NOMO-1 treated with dmso at 0.1 percent for 144 hours (cell line): ENCODE measurements around the gene NUP93.

Experiments
- DNase-seq: peaks from one replicate; lab custom pipeline; 2025; ENCODE audit not compliant: unreplicated experiment; lab: John Stamatoyannopoulos, UW

NUP93 gene

DNA sequence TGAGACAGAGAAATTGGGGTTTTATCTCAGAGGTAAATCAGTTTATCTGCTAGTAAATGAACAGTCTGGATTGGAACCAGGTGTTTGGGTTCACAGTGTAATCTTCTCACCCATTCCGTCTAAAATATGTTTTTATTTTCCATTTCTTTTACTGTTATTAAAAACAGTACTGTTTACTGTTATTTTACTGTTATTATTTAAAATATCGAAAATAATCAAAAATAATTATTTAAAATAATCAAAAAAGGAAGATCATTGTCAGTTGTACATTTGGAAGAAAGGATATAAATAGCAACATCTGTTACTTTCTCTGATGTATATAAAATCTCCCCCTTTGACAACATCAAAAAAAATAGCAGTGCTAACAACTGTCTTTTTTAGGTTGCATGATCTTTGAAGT, 11.5 kb downstream of the NUP93 start:
- DNase-seq: no peak

GRCh38 chr16:56742030-56742984, 12.4 kb downstream of the NUP93 start:
- no peak for DNase-seq

GRCh38 chr16:56743840-56744239, 13.9 kb downstream of the NUP93 start:
- DNase-seq: no peak

- DNase-seq: no peak
Measured at GRCh38 chr16:56744996-56745640, 15.2 kb downstream of the NUP93 start.

GRCh38 chr16:56747486-56748045, 17.6 kb downstream of the NUP93 start:
- no peak for DNase-seq

DNA sequence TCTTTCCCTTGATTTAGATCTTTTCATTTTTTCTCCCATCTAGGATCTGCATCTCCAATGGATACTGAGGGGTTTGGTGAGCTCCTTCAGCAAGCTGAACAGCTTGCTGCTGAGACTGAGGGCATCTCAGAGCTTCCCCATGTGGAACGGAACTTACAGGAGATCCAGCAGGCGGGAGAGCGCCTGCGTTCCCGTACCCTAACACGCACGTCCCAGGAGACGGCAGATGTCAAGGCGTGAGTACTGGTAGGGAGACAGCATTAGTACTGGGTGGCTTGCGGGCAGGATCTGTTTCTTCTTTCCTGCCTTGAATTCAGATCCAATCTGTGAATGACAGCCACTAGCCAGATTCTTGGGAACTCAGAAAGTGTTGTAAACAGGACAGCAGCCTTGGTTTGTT, 18.3 kb downstream of the NUP93 start:
- DNase-seq: no peak

DNA sequence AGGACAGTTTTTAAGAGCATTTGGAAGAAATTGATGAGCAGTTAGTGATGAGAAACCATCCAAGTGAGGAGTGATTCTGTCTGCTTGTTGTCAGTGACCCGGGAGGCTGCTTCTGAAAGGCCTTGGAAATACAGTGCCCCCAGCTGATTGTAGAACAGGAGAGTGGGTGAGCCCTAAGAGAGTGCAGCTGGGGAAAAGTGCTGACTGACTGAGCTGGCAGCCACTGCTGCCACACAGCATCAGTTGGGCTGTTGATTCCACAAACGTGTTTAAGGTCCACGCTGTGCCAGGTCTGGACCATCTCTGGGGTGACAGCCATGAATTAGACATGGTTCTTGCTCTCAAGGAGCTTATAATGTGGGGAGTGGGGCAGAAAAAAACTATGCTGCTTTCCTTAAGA, 18.9 kb downstream of the NUP93 start:
- DNase-seq: no peak

DNA sequence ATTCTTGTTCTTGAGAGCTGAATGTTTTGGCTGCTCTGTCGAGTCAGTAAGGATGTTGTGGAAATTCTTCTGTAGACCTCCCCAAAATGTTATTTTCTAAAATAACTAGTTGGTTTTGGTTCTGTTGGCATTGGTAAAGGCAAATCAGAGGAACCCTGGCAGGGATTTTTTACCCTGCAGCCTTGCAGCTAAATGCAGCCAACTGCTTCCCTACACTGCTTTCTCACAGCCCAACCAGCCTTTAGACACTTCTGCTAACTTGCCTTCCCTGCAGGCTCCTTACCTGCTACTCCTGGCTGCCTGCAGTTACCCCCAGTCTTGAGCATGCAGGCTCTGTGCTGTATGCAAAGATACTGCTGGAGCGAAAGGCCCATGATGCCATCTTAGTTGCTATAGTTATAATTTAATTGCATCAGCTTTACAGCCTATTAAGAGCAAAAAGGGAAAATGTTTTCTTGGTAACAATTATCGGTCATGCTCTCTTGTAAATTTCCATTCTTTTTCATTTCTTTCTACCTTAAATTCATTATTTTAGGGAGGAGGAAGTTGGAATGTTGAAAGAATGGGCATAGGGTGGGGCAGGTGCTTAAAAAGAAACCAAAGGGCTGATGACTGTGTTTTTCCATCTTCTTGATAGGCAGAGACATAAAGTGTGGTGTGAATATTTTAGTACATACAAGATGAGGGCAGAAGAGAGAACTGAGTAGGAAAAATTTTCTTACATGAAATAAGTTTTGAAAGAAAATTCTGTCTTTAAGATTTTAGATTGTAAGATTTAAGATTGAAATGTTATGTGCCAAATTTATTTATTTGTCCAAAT, 20.0 kb downstream of the NUP93 start:
- no peak for DNase-seq

GRCh38 chr16:56753410-56753809, 23.5 kb downstream of the NUP93 start:
- DNase-seq: no peak

GRCh38 chr16:56755038-56755437, 25.1 kb downstream of the NUP93 start:
- DNase-seq: no peak

DNA sequence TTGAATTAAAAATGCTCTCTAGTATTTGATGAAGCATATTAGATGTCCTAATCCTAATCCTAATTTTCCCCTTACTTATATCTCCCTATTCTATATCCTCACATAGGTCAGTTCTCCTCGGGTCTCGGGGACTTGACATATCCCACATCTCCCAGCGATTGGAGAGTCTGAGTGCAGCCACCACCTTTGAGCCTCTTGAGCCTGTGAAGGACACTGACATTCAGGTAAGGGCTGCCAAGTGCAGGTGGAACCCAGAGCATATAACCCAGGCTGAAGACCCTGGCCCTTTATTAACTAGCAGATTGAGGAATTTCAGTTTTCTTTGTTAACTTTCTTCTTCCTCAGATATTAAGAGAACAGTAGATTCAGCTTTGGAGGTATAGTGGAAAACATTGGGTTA, 28.5 kb downstream of the NUP93 start:
- no peak for DNase-seq

GRCh38 chr16:56758930-56759329, 29.0 kb downstream of the NUP93 start:
- no peak for DNase-seq

- no peak for DNase-seq
Measured at GRCh38 chr16:56763291-56763916, 33.5 kb downstream of the NUP93 start.

DNA sequence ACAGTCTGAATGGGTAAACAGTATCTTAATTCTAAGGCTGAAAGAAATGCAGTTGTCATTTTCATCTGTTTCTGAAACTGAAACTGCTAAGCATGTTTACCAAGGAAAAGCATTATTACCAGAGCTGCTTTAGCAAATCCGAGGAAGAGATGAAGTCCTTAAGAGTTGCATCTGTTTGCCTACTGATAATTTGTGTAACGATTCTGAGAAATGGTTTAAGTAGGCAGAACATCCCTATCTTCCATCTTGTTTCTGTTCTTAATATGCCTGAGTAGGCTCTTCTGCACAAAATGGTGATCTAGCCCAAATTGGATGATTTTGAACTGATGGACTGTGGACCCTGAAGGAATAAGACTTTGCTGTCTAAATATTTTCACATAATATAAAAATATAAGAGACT, 34.9 kb downstream of the NUP93 start:
- DNase-seq: no peak

GRCh38 chr16:56765949-56766348, 36.0 kb downstream of the NUP93 start:
- no peak for DNase-seq

DNA sequence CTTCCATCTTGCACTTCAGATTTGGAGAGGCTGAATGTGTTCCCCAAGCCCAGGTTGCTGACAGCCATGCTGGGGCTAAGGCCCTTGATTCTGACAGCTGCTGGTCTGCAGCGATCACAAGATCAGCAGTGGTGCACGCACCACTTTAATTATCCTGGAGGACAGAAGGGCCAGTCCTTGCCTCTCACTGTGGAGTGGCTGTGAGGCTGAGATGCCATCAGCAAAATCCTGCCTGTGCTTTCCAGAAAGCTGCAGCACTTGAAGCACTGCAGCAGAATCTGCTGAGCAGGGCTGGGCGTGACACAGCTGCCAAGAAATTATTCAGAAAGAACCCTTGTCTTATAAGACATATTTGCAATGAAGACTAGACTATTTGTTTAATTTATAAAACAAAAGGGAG, 37.1 kb downstream of the NUP93 start:
- DNase-seq: no peak

DNA sequence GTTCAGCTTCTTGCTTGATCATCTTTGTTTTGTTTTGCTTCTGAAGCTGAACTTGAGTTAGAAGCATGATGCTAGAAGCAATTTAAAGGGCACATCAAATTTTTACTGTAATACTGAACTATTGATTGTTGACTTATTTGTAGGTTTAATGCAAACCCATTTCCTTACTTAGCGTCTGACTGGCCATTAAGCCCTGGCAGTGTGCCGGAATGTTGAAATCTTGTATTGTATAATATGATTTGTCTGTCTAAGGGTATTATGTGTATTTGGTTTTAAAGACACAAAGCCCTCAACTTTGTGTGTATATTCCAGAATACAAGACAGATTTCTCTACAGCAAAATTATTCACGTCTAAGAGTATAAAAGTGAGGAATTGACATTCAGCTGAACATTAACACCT, 39.7 kb downstream of the NUP93 start:
- DNase-seq: no peak

DNA sequence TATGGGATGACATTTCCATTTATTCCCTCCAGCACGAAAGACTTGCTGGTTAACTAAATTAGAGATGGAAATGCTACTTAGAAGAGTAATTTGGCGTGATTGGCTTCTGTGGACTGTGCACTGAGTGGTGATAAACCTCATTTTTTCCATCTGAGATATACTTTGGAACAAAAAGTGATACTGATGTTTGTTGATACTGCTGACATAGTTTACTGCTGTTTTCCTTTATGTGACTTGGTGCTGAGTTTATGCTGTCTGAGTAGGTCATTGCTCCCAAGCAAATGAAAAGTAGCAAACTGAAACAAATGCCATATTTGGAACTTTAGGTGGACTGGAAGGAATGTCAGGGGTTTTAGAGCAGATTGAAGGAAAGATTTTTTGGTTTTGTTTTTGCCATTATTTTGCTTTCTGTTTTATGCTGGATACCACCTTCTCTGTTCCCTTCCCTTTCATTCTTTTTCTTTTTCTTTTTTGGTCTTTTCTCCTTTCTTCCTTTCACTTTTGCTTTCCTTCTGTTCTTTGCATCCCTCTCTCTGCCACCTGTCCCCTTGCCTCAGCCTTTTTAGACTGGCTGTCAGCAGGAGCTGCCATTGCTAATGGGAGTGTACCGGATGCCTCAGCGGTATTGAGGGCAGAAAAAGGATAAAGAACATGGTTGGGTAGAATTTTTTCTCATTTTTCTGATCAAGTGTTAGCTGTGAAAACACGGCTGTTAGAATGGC, 41.8 kb downstream of the NUP93 start:
- no peak for DNase-seq

DNA sequence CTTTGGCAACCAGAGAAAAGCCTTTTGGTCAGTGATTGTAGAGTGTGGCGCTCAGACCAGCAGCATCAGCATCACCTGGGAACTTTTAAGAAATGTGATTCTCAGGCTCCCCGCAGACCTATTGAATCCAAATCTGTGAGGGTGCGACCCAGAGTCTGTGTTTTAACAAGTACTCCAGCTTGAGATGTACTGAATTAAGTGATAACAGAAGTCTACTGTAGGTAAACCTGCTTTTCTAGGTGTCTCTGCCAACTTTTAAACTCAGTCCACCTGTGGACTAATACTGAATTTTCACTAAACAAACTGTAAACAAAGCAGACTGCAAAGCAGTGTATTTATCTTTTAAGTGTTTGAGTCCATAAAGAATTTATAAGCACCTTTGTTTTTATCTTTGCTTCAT, 43.6 kb downstream of the NUP93 start:
- no peak for DNase-seq

- no peak for DNase-seq
Measured at GRCh38 chr16:56774016-56774680, 44.2 kb downstream of the NUP93 start.
